AG09309 (cell line): Measurements from ENCODE around the gene AKT2.
"Not testable (repeated sequence)": the region's sequence is repeated elsewhere in the genome, so short reads cannot be mapped to it uniquely, and the experiment has no call there.

ENCODE experiments used
- DNase-seq: peaks from one replicate; pipeline ENCODE4 v3.0.0-alpha.2; 2010; ENCODE audit warnings: low read depth
- H3K4me3 ChIP-seq: 2 replicates; pipeline ENCODE4 v1.5.1; 2011; ENCODE audit warnings: mild to moderate bottlenecking, low read depth, low read length, moderate library complexity; ENCODE audit not compliant: control insufficient read depth
- TF ChIP-seq, protein P1 (sequence below): IDR thresholded peaks from 2 replicates; pipeline ENCODE4 v1.5.1; 2011; ENCODE audit warnings: mild to moderate bottlenecking, low read depth, low read length, inconsistent platforms; ENCODE audit not compliant: insufficient read depth, control insufficient read depth; ENCODE audit errors: missing control alignments

Gene AKT2

DNA sequence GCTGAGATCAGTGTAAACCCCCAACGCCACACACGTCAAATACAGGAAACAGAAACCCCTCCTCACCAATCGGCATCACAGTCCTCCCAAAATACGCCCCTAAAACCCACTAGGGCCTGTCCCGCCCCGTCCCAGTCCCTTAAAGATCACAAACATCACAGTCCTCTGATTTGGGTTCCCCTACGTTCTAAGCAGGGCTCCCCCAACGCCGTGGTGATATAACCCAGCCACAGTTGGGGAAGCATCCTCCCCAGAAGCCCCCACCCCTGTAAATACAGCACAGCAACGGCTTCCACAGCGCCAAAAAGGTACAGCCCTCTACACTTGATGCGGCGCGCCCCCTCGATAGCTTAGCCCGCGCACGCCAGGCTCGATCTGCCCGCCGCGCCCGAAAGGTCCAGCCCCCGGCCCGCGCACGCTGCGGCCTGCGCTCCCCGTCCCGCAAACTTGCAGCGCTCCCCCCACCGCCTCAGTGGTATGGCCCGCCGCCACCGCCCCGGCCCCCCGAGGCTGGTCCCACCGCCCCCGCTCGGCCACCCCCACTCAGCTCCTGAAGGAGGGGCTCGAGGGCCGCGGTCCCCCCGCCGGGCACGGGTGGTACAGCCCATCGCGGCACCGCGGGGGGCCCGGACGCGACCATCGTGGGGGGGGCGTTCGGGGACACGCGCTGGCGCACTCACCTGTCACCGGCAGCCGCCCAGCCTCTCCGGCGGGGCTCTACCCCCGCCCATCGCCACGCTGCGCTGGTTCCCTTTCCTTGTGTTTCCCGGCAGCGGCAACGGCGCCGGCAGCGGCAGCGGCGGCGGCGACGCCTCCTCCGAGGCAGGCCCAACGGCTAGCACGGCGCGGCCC is at the start of gene AKT2:
Gene AKT2, minus strand, starts transcription at position 845 of the 852 bp plus-strand sequence. CDS start 20,078 bp downstream, outside the sequence.
- H3K4me3 ChIP-seq: peak within 1 kb of the TSS; percentile 63
- TF ChIP-seq, protein P1, sequence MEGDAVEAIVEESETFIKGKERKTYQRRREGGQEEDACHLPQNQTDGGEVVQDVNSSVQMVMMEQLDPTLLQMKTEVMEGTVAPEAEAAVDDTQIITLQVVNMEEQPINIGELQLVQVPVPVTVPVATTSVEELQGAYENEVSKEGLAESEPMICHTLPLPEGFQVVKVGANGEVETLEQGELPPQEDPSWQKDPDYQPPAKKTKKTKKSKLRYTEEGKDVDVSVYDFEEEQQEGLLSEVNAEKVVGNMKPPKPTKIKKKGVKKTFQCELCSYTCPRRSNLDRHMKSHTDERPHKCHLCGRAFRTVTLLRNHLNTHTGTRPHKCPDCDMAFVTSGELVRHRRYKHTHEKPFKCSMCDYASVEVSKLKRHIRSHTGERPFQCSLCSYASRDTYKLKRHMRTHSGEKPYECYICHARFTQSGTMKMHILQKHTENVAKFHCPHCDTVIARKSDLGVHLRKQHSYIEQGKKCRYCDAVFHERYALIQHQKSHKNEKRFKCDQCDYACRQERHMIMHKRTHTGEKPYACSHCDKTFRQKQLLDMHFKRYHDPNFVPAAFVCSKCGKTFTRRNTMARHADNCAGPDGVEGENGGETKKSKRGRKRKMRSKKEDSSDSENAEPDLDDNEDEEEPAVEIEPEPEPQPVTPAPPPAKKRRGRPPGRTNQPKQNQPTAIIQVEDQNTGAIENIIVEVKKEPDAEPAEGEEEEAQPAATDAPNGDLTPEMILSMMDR: no peak
- no peak for DNase-seq

DNA sequence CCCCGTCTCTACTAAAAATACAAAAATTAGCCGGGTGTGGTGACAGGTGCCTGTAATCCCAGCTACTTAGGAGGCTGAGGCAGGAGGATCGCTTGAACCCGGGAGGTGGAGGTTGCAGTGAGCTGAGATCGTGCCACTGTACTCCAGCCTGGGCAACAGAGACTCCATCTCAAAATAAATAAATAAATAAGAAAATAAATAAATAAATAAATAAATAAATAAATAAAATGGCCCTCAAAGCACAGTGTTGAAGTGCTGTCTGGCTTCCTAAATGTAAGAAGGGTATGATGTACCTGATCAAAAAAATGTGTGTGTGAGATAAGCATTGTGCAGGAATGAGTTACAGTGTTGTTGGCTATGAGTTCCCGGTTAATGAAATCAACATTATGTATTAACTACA is 47.9 kb upstream of the AKT2 start:
- not testable (repeated sequence) for H3K4me3 ChIP-seq, DNase-seq

DNA sequence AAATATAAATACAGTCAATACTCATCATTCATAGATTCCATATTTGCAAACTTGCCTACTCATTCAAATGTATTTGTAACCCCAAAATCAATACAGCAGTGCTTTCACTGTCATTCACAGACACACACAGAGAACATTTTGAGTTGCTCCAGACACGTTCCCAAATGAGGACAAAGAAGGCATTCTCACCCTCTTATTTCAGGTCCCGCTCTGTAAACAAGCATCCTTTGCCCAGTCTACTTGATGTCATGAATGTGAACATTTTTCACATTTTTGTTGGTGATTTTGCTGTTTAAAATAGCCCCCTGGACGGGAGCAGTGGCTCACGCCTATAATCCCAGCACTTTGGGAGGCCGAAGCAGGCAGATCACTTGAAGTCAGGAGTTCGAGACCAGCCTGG is 47.5 kb upstream of the AKT2 start:
- DNase-seq: no peak
- H3K4me3 ChIP-seq: no peak overlapping the region
- TF ChIP-seq, protein P1: no peak

DNA sequence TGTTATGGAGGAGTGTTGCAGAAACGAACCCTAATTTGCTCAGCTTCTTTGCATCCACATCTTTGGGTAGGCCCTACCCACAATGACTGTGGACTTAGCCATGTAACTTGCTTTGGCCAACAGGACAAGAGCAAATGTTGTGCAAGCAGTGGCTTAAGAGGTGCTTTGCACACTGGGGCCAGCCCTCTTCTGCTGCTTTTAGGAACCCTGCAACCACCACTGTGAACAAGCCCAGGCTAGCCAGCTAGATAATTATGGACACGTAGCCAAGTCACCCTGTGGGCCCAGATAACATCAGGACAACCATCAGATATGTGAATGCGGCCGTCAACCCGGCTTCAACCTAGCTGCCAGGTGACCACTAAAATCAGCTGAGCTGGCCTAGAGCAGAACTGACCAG is 45.9 kb upstream of the AKT2 start:
- TF ChIP-seq, protein P1: no peak
- no peak overlapping the region for H3K4me3 ChIP-seq
- DNase-seq: no peak

DNA sequence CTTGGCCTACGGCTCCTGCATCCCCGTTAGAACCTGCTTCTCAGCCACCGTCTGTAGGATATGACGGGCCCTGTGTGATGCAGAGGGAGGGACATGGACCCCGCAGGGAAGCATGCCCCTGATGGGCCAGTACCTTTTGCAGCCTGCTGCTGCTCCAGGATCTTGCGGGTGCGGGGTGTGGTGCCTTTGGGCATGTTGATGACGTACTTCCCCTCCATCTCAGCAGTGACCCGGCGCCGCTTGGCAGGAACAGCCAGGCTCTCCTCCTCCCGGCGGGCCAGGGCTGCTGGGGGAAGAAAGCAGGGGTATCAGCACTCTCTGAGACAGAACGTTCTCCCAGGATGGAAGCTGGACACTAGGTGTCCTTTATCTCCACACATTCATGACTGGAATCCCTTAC is 41.1 kb upstream of the AKT2 start:
- no peak for DNase-seq
- H3K4me3 ChIP-seq: no peak overlapping the region
- TF ChIP-seq, protein P1: no peak

DNA sequence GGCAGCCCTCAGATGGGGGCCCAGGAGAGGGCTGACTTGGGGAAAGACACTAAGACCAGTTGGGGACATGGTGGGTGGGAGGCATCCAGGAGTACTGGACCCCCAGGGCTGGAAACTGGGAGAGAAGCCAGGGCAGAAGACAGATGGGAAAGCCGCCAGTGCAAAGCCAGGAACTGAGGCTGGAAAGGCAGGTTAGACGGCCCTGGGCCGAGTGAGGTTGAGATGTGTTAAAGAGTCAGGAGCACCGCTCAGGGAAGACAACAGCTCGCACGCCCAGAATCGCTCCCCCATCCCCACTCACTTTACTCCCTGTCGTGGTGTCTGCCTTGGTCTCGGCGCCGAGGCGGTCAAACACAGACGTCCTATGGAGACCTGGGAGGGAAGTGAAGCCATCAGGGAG is 38.6 kb upstream of the AKT2 start:
- no peak for DNase-seq
- TF ChIP-seq, protein P1: no peak

DNA sequence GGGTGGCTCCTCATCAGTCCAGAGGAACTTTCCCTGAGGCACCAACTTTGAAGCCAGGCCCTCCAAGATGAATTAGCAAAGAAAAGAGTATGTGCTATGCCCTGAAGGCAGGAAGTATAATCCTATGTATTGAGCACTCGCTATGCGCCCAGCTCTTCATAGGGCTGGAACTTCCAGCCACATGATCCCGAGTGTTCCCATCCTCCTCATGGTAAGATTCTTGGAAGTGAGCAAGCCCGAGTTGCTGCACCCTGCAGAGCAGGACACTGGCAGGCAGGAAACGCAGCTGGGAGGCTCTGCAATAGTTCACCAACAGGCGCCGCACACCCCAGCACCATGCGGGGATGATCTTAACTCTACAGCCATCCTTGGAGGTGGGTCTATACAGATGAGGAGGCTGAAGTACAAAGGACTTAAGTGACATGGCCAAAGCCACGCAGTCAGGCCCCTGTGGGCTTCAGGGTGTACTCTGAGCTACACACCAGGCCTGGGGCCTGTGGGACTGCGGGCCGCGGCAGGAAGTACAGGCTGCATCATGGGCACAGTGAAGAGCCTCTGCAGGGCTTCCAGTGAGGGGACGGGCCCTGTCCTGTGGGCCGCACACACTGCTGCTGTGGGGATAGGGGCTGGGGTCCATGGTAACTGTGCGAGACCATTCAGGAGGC is 37.9 kb upstream of the AKT2 start:
- DNase-seq: no peak
- TF ChIP-seq, protein P1: no peak

More for the DNA sequence above, 38.6 kb upstream of the AKT2 start:
- no peak overlapping the region for H3K4me3 ChIP-seq

More for the DNA sequence above, 37.9 kb upstream of the AKT2 start:
- no peak overlapping the region for H3K4me3 ChIP-seq
